MM.1S (cell line): Measurements from ENCODE around the gene NEDD8.

Experiments
- DNase-seq: peaks from one replicate; pipeline ENCODE4 v3.0.0-alpha.2; 2015
- H2AFZ ChIP-seq: fragments of 300-600 bp; sonication (generic); 2 replicates; pipeline ENCODE4 v1.6.0; 2016; ENCODE audit warnings: antibody characterized with exemption, low read length
- H3F3A ChIP-seq: fragments of 300-600 bp; sonication (generic); 2 replicates; pipeline ENCODE4 v1.6.1; 2016; ENCODE audit warnings: mild to moderate bottlenecking, antibody characterized with exemption, low read length, moderate library complexity, mixed read lengths; ENCODE audit not compliant: insufficient read depth
- H3K27ac ChIP-seq: fragments of 300-600 bp; sonication (generic); 2 replicates; pipeline ENCODE4 v1.5.1; 2016; ENCODE audit warnings: mild to moderate bottlenecking, low read length
- H3K27me3 ChIP-seq: fragments of 300-600 bp; sonication (generic); replicated peaks from 2 replicates; pipeline ENCODE4 v1.6.0; 2016; ENCODE audit warnings: low read length; ENCODE audit not compliant: insufficient read depth
- H3K36me3 ChIP-seq: fragments of 300-600 bp; sonication (generic); replicated peaks from 2 replicates; pipeline ENCODE4 v1.6.1; 2016; ENCODE audit warnings: mild to moderate bottlenecking, low read length, mixed read lengths; ENCODE audit not compliant: insufficient read depth
- H3K4me1 ChIP-seq: fragments of 300-600 bp; sonication (generic); 2 replicates; pipeline ENCODE4 v1.6.1; 2016; ENCODE audit warnings: low read length, mixed read lengths
- H3K4me2 ChIP-seq: fragments of 300-600 bp; sonication (generic); 2 replicates; pipeline ENCODE4 v1.6.0; 2016; ENCODE audit warnings: low read depth, low read length
- H3K4me3 ChIP-seq: fragments of 300-600 bp; sonication (generic); 2 replicates; pipeline ENCODE4 v1.5.1; 2016; ENCODE audit warnings: low read length, mixed read lengths
- H3K79me2 ChIP-seq: fragments of 300-600 bp; sonication (generic); 2 replicates; pipeline ENCODE4 v1.6.1; 2016; ENCODE audit warnings: mixed run types, low read length, mixed read lengths
- H3K9ac ChIP-seq: fragments of 300-600 bp; sonication (generic); 2 replicates; pipeline ENCODE4 v1.6.1; 2016; ENCODE audit warnings: low read length, mixed read lengths
- H3K9me2 ChIP-seq: fragments of 300-600 bp; sonication (generic); replicated peaks from 2 replicates; pipeline ENCODE4 v1.6.1; 2016; ENCODE audit warnings: mild to moderate bottlenecking, low read length, mixed read lengths; ENCODE audit not compliant: insufficient read depth
- H3K9me3 ChIP-seq: fragments of 300-600 bp; sonication (generic); replicated peaks from 2 replicates; pipeline ENCODE4 v1.6.1; 2016; ENCODE audit warnings: mild to moderate bottlenecking, low read length, mixed read lengths; ENCODE audit not compliant: insufficient read depth
- H4K20me1 ChIP-seq: fragments of 300-600 bp; sonication (generic); 2 replicates; pipeline ENCODE4 v1.6.1; 2016; ENCODE audit warnings: mild to moderate bottlenecking, low read length, moderate library complexity, mixed read lengths; ENCODE audit not compliant: insufficient read depth
- EZH2 ChIP-seq: fragments of 300-600 bp; sonication (generic); optimal IDR thresholded peaks from 2 replicates; pipeline ENCODE3; 2017; ENCODE audit warnings: low read depth, mild to moderate bottlenecking, antibody characterized with exemption, low read length, mixed read lengths
- EZH2phosphoT487 ChIP-seq: fragments of 300-600 bp; sonication (generic); IDR thresholded peaks from 2 replicates; pipeline ENCODE4 v1.6.1; 2018; ENCODE audit warnings: antibody characterized with exemption, low read length
- TF ChIP-seq, protein P1 (sequence below): fragments of 300-600 bp; sonication (generic); IDR thresholded peaks from 2 replicates; pipeline ENCODE4 v1.5.1; 2016; ENCODE audit warnings: antibody characterized with exemption, low read length, mixed read lengths

NEDD8 gene

DNA sequence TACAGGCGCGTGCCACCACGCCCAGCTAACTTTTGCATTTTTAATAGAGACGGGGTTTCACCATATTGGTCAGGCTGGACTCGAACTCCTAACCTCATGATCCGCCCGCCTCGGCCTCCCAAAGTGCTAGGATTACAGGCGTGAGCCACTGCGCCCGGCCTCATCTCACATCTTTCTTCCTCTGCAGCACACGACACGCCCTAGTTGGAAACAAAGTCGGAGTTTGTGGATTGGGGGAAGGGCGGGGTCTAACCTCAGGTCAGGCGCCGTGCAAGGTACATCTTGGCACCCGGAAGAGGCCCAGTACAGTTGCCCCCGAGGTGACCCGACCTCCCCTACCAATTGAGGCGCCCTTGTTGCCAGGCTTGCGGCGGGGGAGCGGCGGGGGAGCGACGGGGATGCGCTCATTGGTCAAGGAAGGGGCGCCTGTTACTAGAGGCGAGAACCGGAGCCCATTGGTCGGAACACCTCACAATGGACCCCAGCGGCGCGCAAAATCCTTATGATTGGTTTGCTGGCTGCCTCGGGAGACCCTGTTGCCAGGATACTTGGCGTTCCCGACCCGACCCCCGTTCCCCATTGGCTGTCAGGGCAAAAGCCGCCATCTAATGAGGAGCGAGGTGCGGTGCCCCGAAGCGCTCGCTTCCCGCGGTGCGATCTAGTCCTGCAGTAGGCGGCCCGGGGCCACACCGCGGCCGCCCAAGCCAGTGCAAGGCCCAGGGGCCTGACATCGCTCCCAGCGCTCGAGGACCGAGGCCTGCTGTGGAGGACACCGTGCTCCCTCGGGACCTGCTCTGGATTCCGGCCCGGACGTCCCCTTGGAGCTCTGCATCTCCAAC lies 60.5 kb downstream of the NEDD8 start, which contains the start of gene REC8:
REC8 (plus strand) TSS at position 659 of the 839 bp plus-strand sequence. CDS start 473 bp downstream, outside the sequence.
- no peak for DNase-seq
- TF ChIP-seq EZH2phosphoT487 (no peak), EZH2 (no peak)
- TF ChIP-seq, protein P1, sequence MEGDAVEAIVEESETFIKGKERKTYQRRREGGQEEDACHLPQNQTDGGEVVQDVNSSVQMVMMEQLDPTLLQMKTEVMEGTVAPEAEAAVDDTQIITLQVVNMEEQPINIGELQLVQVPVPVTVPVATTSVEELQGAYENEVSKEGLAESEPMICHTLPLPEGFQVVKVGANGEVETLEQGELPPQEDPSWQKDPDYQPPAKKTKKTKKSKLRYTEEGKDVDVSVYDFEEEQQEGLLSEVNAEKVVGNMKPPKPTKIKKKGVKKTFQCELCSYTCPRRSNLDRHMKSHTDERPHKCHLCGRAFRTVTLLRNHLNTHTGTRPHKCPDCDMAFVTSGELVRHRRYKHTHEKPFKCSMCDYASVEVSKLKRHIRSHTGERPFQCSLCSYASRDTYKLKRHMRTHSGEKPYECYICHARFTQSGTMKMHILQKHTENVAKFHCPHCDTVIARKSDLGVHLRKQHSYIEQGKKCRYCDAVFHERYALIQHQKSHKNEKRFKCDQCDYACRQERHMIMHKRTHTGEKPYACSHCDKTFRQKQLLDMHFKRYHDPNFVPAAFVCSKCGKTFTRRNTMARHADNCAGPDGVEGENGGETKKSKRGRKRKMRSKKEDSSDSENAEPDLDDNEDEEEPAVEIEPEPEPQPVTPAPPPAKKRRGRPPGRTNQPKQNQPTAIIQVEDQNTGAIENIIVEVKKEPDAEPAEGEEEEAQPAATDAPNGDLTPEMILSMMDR, result no peak
- Histone ChIP-seq H3K4me2 (no peak within 1 kb of the TSS), H3K27ac (no peak within 1 kb of the TSS), H3K9ac (no peak within 1 kb of the TSS), H3K79me2 (no peaks in the 10 kb centered on the region), H3K27me3 (no peaks in the 10 kb centered on the region), H3K9me3 (no peaks in the 10 kb centered on the region), H2AFZ (no peak within 1 kb of the TSS), H3K4me1 (no peaks in the 10 kb centered on the region), H3F3A (no peaks in the 10 kb centered on the region), H3K36me3 (no peaks in the 10 kb centered on the region), H4K20me1 (no peaks in the 10 kb centered on the region), H3K4me3 (no peak within 1 kb of the TSS), H3K9me2 (no peaks in the 10 kb centered on the region)

DNA sequence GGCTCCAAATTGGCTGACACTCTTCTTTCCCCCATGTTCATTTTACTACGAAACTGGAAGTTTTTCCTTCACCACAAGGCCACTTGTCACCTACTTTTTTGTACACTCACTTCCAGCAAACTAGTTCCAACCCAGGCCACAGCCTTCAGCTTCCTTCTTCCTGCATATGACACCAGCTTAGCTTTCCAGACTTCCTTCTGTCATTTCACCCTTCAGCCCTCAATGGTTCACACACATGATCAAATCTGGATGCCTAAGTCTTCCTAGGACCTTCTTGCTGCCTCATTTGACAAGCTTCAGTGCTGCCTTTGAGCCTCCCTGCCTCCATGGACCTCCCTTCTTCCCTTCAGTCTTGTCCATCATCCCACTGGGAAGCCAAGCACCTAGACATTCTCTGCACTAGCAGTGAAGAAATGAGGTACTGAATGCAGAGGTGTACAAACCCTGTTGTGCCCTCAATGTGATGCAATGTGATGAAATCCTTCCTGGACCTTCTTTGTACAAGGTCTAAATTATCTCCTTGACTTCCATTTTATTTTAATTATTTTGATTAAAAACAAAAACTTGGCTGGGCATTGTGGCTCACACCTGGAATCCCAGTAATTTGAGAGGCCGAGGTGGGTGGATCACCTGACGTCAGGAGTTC lies 64.6 kb downstream of the NEDD8 start:
- Histone ChIP-seq H3K4me3 (no peak overlapping the region), H3F3A (no peaks in the 10 kb centered on the region), H3K27me3 (no peaks in the 10 kb centered on the region), H3K4me1 (no peaks in the 10 kb centered on the region), H2AFZ (no peak overlapping the region), H3K9ac (no peak overlapping the region), H3K36me3 (no peaks in the 10 kb centered on the region), H3K79me2 (no peaks in the 10 kb centered on the region), H4K20me1 (no peaks in the 10 kb centered on the region), H3K9me2 (no peaks in the 10 kb centered on the region), H3K27ac (no peak overlapping the region), H3K4me2 (no peak overlapping the region), H3K9me3 (no peaks in the 10 kb centered on the region)
- TF ChIP-seq, protein P1, result no peak
- no peak for TF ChIP-seq EZH2
- TF ChIP-seq EZH2phosphoT487, result no peak
- DNase-seq, result no peak
